HG03342 (cell line): ENCODE results near the gene EP300.
A peak's percentile ranks its signal among the peaks of the same experiment; 100 is the strongest.

ENCODE experiments used
- ATAC-seq: cut with Tn5 transposase; IDR thresholded peaks from one replicate; pipeline ENCODE4 v1.9.1; 2021; ENCODE audit warnings: mild to moderate bottlenecking, moderate library complexity; ENCODE audit not compliant: unreplicated experiment

Gene EP300

GRCh38 chr22:41204066-41204465 is 111.7 kb downstream of the EP300 start:
- ATAC-seq: no peak

GRCh38 chr22:41204992-41205900 is 112.9 kb downstream of the EP300 start, which contains the start of gene L3MBTL2:
TSS of gene L3MBTL2 (plus strand) at chr22:41205312. CDS start at chr22:41205363, 51 bp downstream.
- peak; percentile 94 for ATAC-seq

- ATAC-seq: no peak
These were observed 114.3 kb downstream of the EP300 start for GRCh38 chr22:41206719-41207118.

- ATAC-seq: no peak
These were observed 123.0 kb downstream of the EP300 start for GRCh38 chr22:41215409-41215808.

GRCh38 chr22:41215926-41216325 is 123.5 kb downstream of the EP300 start:
- no peak for ATAC-seq

GRCh38 chr22:41216984-41217383 is 124.6 kb downstream of the EP300 start:
- ATAC-seq: no peak

- ATAC-seq: no peak
These were observed 125.3 kb downstream of the EP300 start for GRCh38 chr22:41217553-41218157.

GRCh38 chr22:41222846-41223507 is 130.6 kb downstream of the EP300 start:
- ATAC-seq: no peak

GRCh38 chr22:41223535-41223934 is 131.1 kb downstream of the EP300 start:
- no peak for ATAC-seq

- no peak for ATAC-seq
These were observed 134.6 kb downstream of the EP300 start for GRCh38 chr22:41226723-41227655.

- ATAC-seq: no peak
These were observed 136.8 kb downstream of the EP300 start for GRCh38 chr22:41229215-41229614.
